Activated CD4-positive, alpha-beta T cell treated with anti-CD3 and anti-CD28 coated beads for 4 hours (primary cell): ENCODE results near the gene LIX1L.

Experiments used
- DNase-seq, 2 donors: peaks; one replicate each; pipeline ENCODE4 v3.0.0-alpha.2; 2020

Gene LIX1L

GRCh38 chr1:145891587-145892485 is 66.0 kb downstream of the LIX1L start:
- DNase-seq: peak; percentile 27 to 57

GRCh38 chr1:145891143-145891542 is 66.7 kb downstream of the LIX1L start:
- no peak for DNase-seq

- no peak for DNase-seq
These were observed 68.1 kb downstream of the LIX1L start for GRCh38 chr1:145889722-145890121.

- DNase-seq: no peak
These were observed 70.2 kb downstream of the LIX1L start for GRCh38 chr1:145887631-145888030.

- DNase-seq: no peak
These were observed 71.0 kb downstream of the LIX1L start for GRCh38 chr1:145886816-145887215.

GRCh38 chr1:145886390-145886789 is 71.4 kb downstream of the LIX1L start:
- no peak for DNase-seq

- DNase-seq: peak; percentile 82 to 84
These were observed 72.0 kb downstream of the LIX1L start, which contains the start of gene ANKRD35 for GRCh38 chr1:145885738-145886287. Gene ANKRD35, minus strand, starts transcription at chr1:145885866. Its CDS starts 108 bp downstream, at chr1:145885758.

- no peak for DNase-seq
These were observed 73.1 kb downstream of the LIX1L start for GRCh38 chr1:145884675-145885074.
